H9 (cell line): ENCODE measurements around the gene TENM4. TPM values are rescaled to one million over a fixed set of nuclear protein-coding genes. Genes with fewer than 3 reads are reported as not detected.

ENCODE experiments used
- DNase-seq: peaks from one replicate; pipeline ENCODE4 v3.0.0-alpha.2; 2017
- H2AFZ ChIP-seq: one replicate; pipeline ENCODE4 v1.6.1; 2013; ENCODE audit warnings: mild to moderate bottlenecking, low read length, control low read depth, moderate library complexity
- H2AK5ac ChIP-seq: 2 replicates; pipeline ENCODE4 v1.6.1; 2013; ENCODE audit warnings: low read length, control low read depth, mixed read lengths; ENCODE audit not compliant: insufficient read length
- H2BK120ac ChIP-seq: one replicate; pipeline ENCODE4 v1.6.1; 2013; ENCODE audit warnings: low read depth, mild to moderate bottlenecking, low read length, control low read depth, inconsistent platforms; ENCODE audit not compliant: poor library complexity, severe bottlenecking
- H2BK12ac ChIP-seq: 2 replicates; pipeline ENCODE4 v1.6.1; 2013; ENCODE audit warnings: low read length, control low read depth, mixed read lengths, low read depth; ENCODE audit not compliant: insufficient read length
- H2BK15ac ChIP-seq: 2 replicates; pipeline ENCODE4 v1.6.1; 2013; ENCODE audit warnings: low read depth, low read length, control low read depth
- H2BK20ac ChIP-seq: one replicate; pipeline ENCODE4 v1.6.1; 2013; ENCODE audit warnings: low read depth, mild to moderate bottlenecking, low read length, control low read depth, inconsistent platforms; ENCODE audit not compliant: poor library complexity, severe bottlenecking
- H2BK5ac ChIP-seq: 2 replicates; pipeline ENCODE4 v1.6.1; 2013; ENCODE audit warnings: low read length, control low read depth, mixed read lengths; ENCODE audit not compliant: insufficient read length
- H3K14ac ChIP-seq: 2 replicates; pipeline ENCODE4 v1.6.1; 2013; ENCODE audit warnings: low read length, control low read depth; ENCODE audit not compliant: insufficient read depth
- H3K18ac ChIP-seq: 2 replicates; pipeline ENCODE4 v1.6.1; 2013; ENCODE audit warnings: low read depth, mild to moderate bottlenecking, mixed read lengths, low read length, control low read depth; ENCODE audit not compliant: insufficient read length
- H3K23ac ChIP-seq: 2 replicates; pipeline ENCODE4 v1.6.1; 2013; ENCODE audit warnings: low read length, control low read depth, mixed read lengths, low read depth; ENCODE audit not compliant: insufficient read length
- H3K23me2 ChIP-seq: 2 replicates; pipeline ENCODE4 v1.6.1; 2013; ENCODE audit warnings: low read depth, mild to moderate bottlenecking, mixed read lengths, low read length, control low read depth; ENCODE audit not compliant: insufficient read length, poor library complexity, severe bottlenecking
- H3K27ac ChIP-seq: 2 replicates; pipeline ENCODE4 v1.5.1; 2013; ENCODE audit warnings: low read length, control low read depth, mixed read lengths, low read depth; ENCODE audit not compliant: insufficient read length
- H3K27me3 ChIP-seq: 2 replicates; pipeline ENCODE4 v1.6.1; 2013; ENCODE audit warnings: low read length, control low read depth, inconsistent platforms; ENCODE audit not compliant: insufficient read depth
- H3K4ac ChIP-seq: 2 replicates; pipeline ENCODE4 v1.6.1; 2013; ENCODE audit warnings: low read depth, mild to moderate bottlenecking, control low read depth, inconsistent platforms, low read length, moderate library complexity
- H3K4me1 ChIP-seq: 2 replicates; pipeline ENCODE4 v1.6.1; 2013; ENCODE audit warnings: low read length, control low read depth, inconsistent platforms; ENCODE audit not compliant: insufficient read depth
- H3K4me2 ChIP-seq: 2 replicates; pipeline ENCODE4 v1.6.1; 2013; ENCODE audit warnings: low read length, control low read depth, mixed read lengths; ENCODE audit not compliant: insufficient read length, insufficient read depth
- H3K56ac ChIP-seq: 2 replicates; pipeline ENCODE4 v1.6.1; 2013; ENCODE audit warnings: low read depth, mild to moderate bottlenecking, mixed read lengths, low read length, control low read depth; ENCODE audit not compliant: insufficient read length
- H3K79me1 ChIP-seq: 2 replicates; pipeline ENCODE4 v1.6.1; 2013; ENCODE audit warnings: low read depth, mild to moderate bottlenecking, moderate library complexity, low read length, control low read depth, inconsistent platforms; ENCODE audit not compliant: insufficient read depth, poor library complexity, severe bottlenecking
- H3K79me2 ChIP-seq: 2 replicates; pipeline ENCODE4 v1.6.1; 2013; ENCODE audit warnings: low read length, control low read depth, inconsistent platforms; ENCODE audit not compliant: insufficient read depth
- H3K9ac ChIP-seq: 2 replicates; pipeline ENCODE4 v1.6.1; 2013; ENCODE audit warnings: low read length, control low read depth, mixed read lengths; ENCODE audit not compliant: insufficient read length; ENCODE audit errors: extremely low read depth
- H3K9me3 ChIP-seq: one replicate; pipeline ENCODE4 v1.6.1; 2013; ENCODE audit warnings: low read depth, low read length, inconsistent platforms; ENCODE audit not compliant: control insufficient read depth
- H3T11ph ChIP-seq: one replicate; pipeline ENCODE4 v1.6.1; 2013; ENCODE audit warnings: mild to moderate bottlenecking, low read length, control low read depth, inconsistent platforms
- H4K20me1 ChIP-seq: one replicate; pipeline ENCODE4 v1.6.1; 2013; ENCODE audit not compliant: control insufficient read depth, insufficient read length, insufficient read depth
- H4K5ac ChIP-seq: 2 replicates; pipeline ENCODE4 v1.6.1; 2013; ENCODE audit warnings: low read depth, mild to moderate bottlenecking, mixed read lengths, low read length, control low read depth; ENCODE audit not compliant: insufficient read length
- H4K8ac ChIP-seq: replicated peaks from 2 replicates; pipeline ENCODE4 v1.6.1; 2013; ENCODE audit warnings: low read length, control low read depth, mixed read lengths, low read depth; ENCODE audit not compliant: insufficient read length
- H4K91ac ChIP-seq: 2 replicates; pipeline ENCODE4 v1.6.1; 2013; ENCODE audit warnings: low read depth, mild to moderate bottlenecking, moderate library complexity, mixed read lengths, low read length, control low read depth; ENCODE audit not compliant: insufficient read length
- H3K27ac Mint-ChIP-seq, 3 experiments: 2 replicates in 2 of 3; 3 replicates in 1 of 3; pipeline ENCODE4 v1.8.0; 2020 to 2021; ENCODE audit warnings: mixed read lengths in 3 of 3, mild to moderate bottlenecking in 1 of 3, moderate library complexity in 1 of 3
- H3K27me3 Mint-ChIP-seq: 2 replicates; pipeline ENCODE4 v1.8.0; 2021; ENCODE audit warnings: low read depth, mild to moderate bottlenecking, moderate library complexity, mixed read lengths
- H3K36me3 Mint-ChIP-seq, 3 experiments: 2 replicates in 2 of 3; 3 replicates in 1 of 3; pipeline ENCODE4 v1.8.0; 2020 to 2021; ENCODE audit warnings: low read depth in 3 of 3, mixed read lengths in 3 of 3; ENCODE audit not compliant: insufficient read depth in 1 of 3
- H3K4me1 Mint-ChIP-seq, 2 experiments: 2 replicates each; pipeline ENCODE4 v1.8.0; 2020; ENCODE audit warnings: mixed read lengths in 2 of 2
- H3K4me3 Mint-ChIP-seq, 2 experiments: 2 replicates in 1 of 2; 3 replicates in 1 of 2; pipeline ENCODE4 v1.8.0; 2020 to 2021; ENCODE audit warnings: mild to moderate bottlenecking in 2 of 2, mixed read lengths in 2 of 2, moderate library complexity in 1 of 2
- H3K9me3 Mint-ChIP-seq, 2 experiments: 2 replicates in 1 of 2; 3 replicates in 1 of 2; pipeline ENCODE4 v1.8.0; 2020; ENCODE audit warnings: mild to moderate bottlenecking in 2 of 2, mixed read lengths in 2 of 2, moderate library complexity in 1 of 2
- CTCF ChIP-seq: fragments of 200-600 bp; sonication (generic); conservative IDR thresholded peaks from 3 replicates; pipeline ENCODE4 v1.8.0; 2021; ENCODE audit warnings: antibody characterized with exemption, mild to moderate bottlenecking
- WGBS: extraction: QIAGEN DNeasy Blood & Tissue Kit; methylation state at CpG from one replicate; pipeline ENCODE4 v1.1.7; 2013; ENCODE audit warnings: missing lambda C conversion rate, low lambda C conversion rate, mixed read lengths; ENCODE audit not compliant: insufficient read length; ENCODE audit errors: extremely low coverage; 5-methylcytosine and 5-hydroxymethylcytosine counted together
- total RNA-seq: library from RNA; stranded (reverse); gene quantifications from 2 replicates; pipeline ENCODE4 v1.2.1, GENCODE V29; 2021

The TENM4 gene
- total RNA-seq, 1 experiment from 2014 or later, result 4.6 TPM

- Histone ChIP-seq H3K56ac (no peak overlapping the region), H3K4me1 (no peaks in the 10 kb centered on the region), H3K27me3 (no peaks in the 10 kb centered on the region), H4K8ac (no peak overlapping the region), H2AFZ (no peak overlapping the region), H3K79me2 (no peaks in the 10 kb centered on the region), H2BK12ac (no peak overlapping the region), H3K14ac (peak overlapping the region; percentile 57; the same call in 1 of the 2 replicates), H3T11ph (no peak overlapping the region), H2BK5ac (no peak overlapping the region), H3K4me2 (no peak overlapping the region), H4K91ac (no peak overlapping the region), H3K18ac (no peak overlapping the region), H4K5ac (no peak overlapping the region), H2BK120ac (no peak overlapping the region), H3K23ac (no peak overlapping the region), H3K9ac (no peak overlapping the region), H3K9me3 (no peaks in the 10 kb centered on the region), H4K20me1 (no peaks in the 10 kb centered on the region), H3K4ac (no peak overlapping the region), H3K27ac (no peak overlapping the region), H2BK20ac (no peak overlapping the region), H2BK15ac (no peak overlapping the region), H3K79me1 (no peaks in the 10 kb centered on the region), H3K23me2 (no peaks in the 10 kb centered on the region), H2AK5ac (no peak overlapping the region)
- Mint-ChIP-seq H3K4me3 (no peak overlapping the region), H3K9me3 (no peaks in the 10 kb centered on the region; a peak in 1 of 5 replicates), H3K4me1 (peaks cover 8 to 26% of the 10 kb centered on the region in 2 experiments), H3K27me3 (no peaks in the 10 kb centered on the region; the same call in 1 of the 2 replicates), H3K36me3 (no peaks in the 10 kb centered on the region), H3K27ac (no peak overlapping the region)
- DNase-seq, result no peak
- no CpG with 5 or more reads among the region's 3 CpGs for WGBS
- no peak for TF ChIP-seq CTCF
Measured at GRCh38 chr11:79242616-79243015, 198.2 kb downstream of the TENM4 start.
